Peyer's patch (tissue), 4 donors: ENCODE results near the gene LRRC26. TPM values are rescaled to one million over a fixed set of nuclear protein-coding genes. Genes with fewer than 3 reads are reported as not detected.

ENCODE experiments used
- DNase-seq, 3 donors: peaks; one replicate each; pipeline ENCODE4 v3.0.0-alpha.2; 2017 to 2019
- H3K27ac ChIP-seq, 4 donors: fragments of 200-600 bp; sonication (generic); one replicate each; pipeline ENCODE4 v1.5.1; 2016 to 2019
- H3K27me3 ChIP-seq, 2 donors: fragments of 200-600 bp; sonication (generic); one replicate each; pipeline ENCODE4 v1.5.1; 2019
- H3K36me3 ChIP-seq, 3 donors: fragments of 200-600 bp; sonication (generic); one replicate each; pipeline ENCODE4 v1.5.1; 2016 to 2019
- H3K4me1 ChIP-seq, 4 donors: fragments of 200-600 bp; sonication (generic); one replicate each; pipeline ENCODE4 v1.5.1; 2016 to 2019
- H3K4me3 ChIP-seq, 4 donors: fragments of 200-600 bp; sonication (generic); 1 replicate in 3 of 4; 2 replicates in 1 of 4; pipeline ENCODE4 v1.5.1; 2016 to 2019; ENCODE audit warnings: mild to moderate bottlenecking in 1 of 4
- H3K9me3 ChIP-seq, 4 donors: fragments of 200-600 bp; sonication (generic); one replicate each; pipeline ENCODE4 v1.5.1; 2016 to 2019; ENCODE audit warnings: mild to moderate bottlenecking in 1 of 4
- POLR2A ChIP-seq, 2 donors: fragments of 450-650 bp; IDR thresholded peaks; one replicate each; pipeline ENCODE4 v1.5.1; 2017; ENCODE audit warnings: antibody characterized with exemption in 2 of 2, mild to moderate bottlenecking in 2 of 2, moderate library complexity in 2 of 2
- total RNA-seq, 4 donors: library from RNA; depleted of rRNA; stranded (reverse); fragments of >200 nt; gene quantifications; one replicate each; pipeline ENCODE4 v1.1.0, GENCODE V29; 2016
- TF ChIP-seq, protein P1 (sequence below), 6 experiments: fragments of 450-650 bp in 4 of 6; fragments of 200-600 bp in 2 of 6; sonication (generic) in 1 of 6; IDR thresholded peaks; one replicate each; pipeline ENCODE4 v1.5.1; 2017 to 2019; ENCODE audit warnings: antibody characterized with exemption in 6 of 6, mild to moderate bottlenecking in 3 of 6, moderate library complexity in 1 of 6

Gene LRRC26
- total RNA-seq, 4 donors from 2014 or later, result 14.5 to 45.7 (median 34.1) TPM

DNA sequence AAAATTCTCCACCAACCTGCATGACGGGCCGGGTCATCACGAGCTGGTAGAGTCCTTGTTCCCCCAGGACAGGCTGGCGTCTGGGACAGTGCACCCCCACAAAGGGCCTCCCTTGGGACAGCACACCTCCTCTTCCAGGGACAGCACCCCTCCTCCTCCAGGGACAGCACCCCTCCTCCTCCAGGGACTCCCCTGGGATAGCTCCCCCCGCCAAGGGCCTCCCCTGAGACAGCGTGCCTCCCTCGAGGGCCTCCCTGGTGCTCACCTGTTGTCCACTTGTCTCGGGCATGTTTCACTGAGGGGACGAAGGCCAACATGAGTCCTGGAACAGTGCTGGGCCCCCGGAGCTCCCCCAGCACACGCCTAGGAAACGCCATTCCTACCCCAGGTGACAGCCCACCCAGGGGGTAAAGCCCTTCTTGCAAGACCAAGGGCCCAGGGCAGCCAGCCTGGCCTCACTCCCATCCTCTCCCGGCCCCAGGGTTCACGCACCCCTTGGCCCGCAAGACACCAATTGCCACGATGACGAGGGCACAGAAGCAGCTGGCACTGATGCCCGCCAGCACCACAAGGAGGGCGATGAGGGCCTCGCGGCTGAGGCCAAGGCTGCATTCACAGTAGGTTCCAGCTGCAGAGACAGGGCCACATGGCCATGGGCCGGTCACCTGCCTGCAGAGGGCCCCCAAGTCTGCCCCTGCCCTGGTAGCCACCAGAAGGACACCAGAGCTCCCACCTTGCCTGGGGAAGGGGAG is 1.5 kb upstream of the LRRC26 start:
- no peak for TF ChIP-seq POLR2A (IDR thresholded peaks at IDR 0.05)
- TF ChIP-seq, protein P1, sequence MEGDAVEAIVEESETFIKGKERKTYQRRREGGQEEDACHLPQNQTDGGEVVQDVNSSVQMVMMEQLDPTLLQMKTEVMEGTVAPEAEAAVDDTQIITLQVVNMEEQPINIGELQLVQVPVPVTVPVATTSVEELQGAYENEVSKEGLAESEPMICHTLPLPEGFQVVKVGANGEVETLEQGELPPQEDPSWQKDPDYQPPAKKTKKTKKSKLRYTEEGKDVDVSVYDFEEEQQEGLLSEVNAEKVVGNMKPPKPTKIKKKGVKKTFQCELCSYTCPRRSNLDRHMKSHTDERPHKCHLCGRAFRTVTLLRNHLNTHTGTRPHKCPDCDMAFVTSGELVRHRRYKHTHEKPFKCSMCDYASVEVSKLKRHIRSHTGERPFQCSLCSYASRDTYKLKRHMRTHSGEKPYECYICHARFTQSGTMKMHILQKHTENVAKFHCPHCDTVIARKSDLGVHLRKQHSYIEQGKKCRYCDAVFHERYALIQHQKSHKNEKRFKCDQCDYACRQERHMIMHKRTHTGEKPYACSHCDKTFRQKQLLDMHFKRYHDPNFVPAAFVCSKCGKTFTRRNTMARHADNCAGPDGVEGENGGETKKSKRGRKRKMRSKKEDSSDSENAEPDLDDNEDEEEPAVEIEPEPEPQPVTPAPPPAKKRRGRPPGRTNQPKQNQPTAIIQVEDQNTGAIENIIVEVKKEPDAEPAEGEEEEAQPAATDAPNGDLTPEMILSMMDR (IDR thresholded peaks at IDR 0.05), result no peak
- no peak for DNase-seq
- Histone ChIP-seq H3K4me1 (peaks cover 6 to 44% (median 18%) of the 10 kb centered on the region in 4 donors), H3K36me3 (no peaks in the 10 kb centered on the region), H3K4me3 (no peak overlapping the region), H3K9me3 (peaks cover 0 to 3% (median 0%) of the 10 kb centered on the region in 4 donors), H3K27ac (peak overlapping the region in 1 of 4 donors; percentile 49), H3K27me3 (peaks cover 0 to 47% of the 10 kb centered on the region in 2 donors)

DNA sequence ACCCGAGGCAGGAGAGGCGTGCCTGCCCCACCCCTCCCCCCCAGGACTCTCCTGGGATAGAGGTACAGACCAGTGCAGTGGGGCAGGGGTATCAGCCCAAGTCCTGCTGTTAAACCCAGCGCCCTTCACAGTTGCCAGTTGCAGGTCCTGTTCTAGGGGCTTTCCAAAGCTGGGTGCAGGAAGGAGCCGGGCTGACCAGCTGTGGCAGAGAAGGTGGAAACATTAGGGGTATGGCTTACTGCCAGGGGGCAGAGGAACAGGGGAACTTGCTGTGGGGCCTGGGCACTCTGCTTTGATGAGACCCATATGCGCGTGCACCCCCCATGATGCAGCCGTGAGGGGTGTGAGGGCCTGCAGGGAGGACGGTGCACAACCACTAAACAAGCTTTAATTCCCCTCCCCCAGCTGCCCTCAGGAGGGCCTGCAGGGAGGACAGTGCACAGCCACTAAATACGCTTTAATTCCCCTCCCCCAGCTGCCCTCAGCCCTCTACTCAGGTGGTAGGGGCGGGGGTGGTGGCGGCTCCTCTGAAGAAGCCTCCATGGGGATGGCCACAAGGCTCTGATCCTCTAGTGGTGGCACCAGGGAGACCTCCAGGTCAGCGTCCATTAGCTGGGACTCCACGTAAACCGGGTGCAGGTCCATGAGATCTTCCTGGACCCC is 766 bp upstream of the LRRC26 start:
- Histone ChIP-seq H3K4me1 (peaks cover 6 to 41% (median 18%) of the 10 kb centered on the region in 4 donors), H3K36me3 (no peaks in the 10 kb centered on the region), H3K9me3 (peaks cover 0 to 3% (median 0%) of the 10 kb centered on the region in 4 donors), H3K27ac (peak overlapping the region in 1 of 4 donors; percentile 49), H3K4me3 (no peak overlapping the region), H3K27me3 (peaks cover 0 to 54% of the 10 kb centered on the region in 2 donors)
- no peak for DNase-seq
- TF ChIP-seq, protein P1 (IDR thresholded peaks at IDR 0.05), result no peak
- TF ChIP-seq POLR2A (IDR thresholded peaks at IDR 0.05), result no peak

DNA sequence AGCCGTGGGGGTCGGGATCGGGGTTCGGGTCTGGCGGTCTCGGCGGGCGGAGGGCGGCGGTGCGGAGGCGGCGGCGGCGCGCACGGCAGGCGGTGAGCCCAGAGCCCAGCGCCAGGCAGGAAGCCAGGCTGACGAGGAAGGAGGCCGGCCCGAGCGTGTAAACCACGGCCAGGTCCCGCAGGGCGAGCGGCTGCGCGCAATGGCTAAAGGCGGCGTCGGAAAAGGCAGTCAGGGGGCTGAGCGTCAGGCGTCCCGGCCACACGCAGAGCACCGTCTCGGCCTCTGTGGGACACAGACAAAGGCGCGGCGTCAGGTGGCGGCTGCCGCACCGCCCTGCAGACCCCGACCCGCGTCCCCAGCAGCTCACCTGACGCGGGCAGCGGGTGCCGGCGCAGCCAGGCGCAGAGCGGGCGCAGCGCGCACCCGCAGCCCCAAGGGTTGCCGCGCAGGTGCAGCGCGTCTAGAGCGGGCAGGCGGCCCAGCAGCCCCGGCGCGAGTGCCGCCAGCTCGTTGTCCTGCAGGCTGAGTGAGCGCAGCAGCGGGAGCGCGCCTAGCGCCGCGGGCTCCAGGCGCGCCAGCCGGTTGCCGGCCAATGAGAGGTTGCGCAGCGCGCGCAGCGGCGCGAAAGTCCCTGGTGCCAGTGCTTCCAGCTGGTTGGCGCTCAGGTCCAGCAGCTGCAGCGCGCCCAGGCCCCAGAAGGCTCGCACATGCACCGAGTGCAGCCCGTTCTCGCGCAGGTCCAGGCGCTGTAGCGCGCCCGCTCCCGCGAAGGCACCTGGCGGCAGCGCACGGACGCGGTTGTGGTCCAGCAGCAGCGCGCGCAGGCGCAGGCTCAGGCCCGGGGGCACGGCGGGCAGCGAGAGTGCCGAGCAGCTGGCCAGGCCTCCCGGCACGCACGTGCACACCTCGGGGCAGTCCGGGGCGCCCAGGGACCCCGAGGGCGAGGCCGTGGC is 671 bp downstream of the LRRC26 start:
- Histone ChIP-seq H3K4me1 (peaks cover 6 to 33% (median 18%) of the 10 kb centered on the region in 4 donors), H3K27ac (peak overlapping the region in 2 of 4 donors; percentile 14 to 35), H3K36me3 (no peaks in the 10 kb centered on the region), H3K9me3 (peaks cover 0 to 3% (median 0%) of the 10 kb centered on the region in 4 donors), H3K27me3 (peaks cover 0 to 65% of the 10 kb centered on the region in 2 donors), H3K4me3 (peak overlapping the region; percentile 8 to 58 (median 48))
- TF ChIP-seq, protein P1 (IDR thresholded peaks at IDR 0.05), result peak in 1 of 6 experiments; percentile 15
- no peak for TF ChIP-seq POLR2A (IDR thresholded peaks at IDR 0.05)
- peak in 1 of 3 donors; percentile 74 for DNase-seq

DNA sequence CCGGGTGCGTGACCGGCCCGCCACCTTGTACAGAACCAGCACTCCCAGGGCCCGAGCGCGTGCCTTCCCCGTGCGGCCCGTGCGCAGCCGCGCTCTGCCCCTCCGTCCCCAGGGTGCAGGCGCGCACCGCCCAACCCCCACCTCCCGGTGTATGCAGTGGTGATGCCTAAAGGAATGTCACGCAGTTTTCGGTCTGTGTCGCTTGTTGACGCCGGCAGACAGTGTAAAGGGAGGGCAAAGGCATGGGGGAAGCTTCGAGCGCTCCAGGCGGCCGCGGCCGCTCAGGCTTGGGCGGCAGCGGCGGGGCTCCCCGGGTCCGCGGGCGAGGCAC is 1.3 kb downstream of the LRRC26 start:
- Histone ChIP-seq H3K27me3 (peaks cover 0 to 70% of the 10 kb centered on the region in 2 donors), H3K9me3 (peaks cover 0 to 3% (median 0%) of the 10 kb centered on the region in 4 donors), H3K4me1 (peaks cover 6 to 34% (median 18%) of the 10 kb centered on the region in 4 donors), H3K4me3 (peak overlapping the region; percentile 2 to 58 (median 48)), H3K36me3 (no peaks in the 10 kb centered on the region), H3K27ac (peak overlapping the region in 1 of 4 donors; percentile 35)
- peak in 1 of 3 donors; percentile 63 for DNase-seq
- no peak for TF ChIP-seq POLR2A (IDR thresholded peaks at IDR 0.05)
- TF ChIP-seq, protein P1 (IDR thresholded peaks at IDR 0.05), result no peak
